NCI-H82 (cell line): ENCODE measurements around the gene ABCC4.
"Not testable (repeated sequence)": the region's sequence is repeated elsewhere in the genome, so short reads cannot be mapped to it uniquely, and the experiment has no call there.

Experiments used
- DNase-seq: peaks from one replicate; lab custom pipeline; 2025; lab: John Stamatoyannopoulos, UW

ABCC4 gene

DNA sequence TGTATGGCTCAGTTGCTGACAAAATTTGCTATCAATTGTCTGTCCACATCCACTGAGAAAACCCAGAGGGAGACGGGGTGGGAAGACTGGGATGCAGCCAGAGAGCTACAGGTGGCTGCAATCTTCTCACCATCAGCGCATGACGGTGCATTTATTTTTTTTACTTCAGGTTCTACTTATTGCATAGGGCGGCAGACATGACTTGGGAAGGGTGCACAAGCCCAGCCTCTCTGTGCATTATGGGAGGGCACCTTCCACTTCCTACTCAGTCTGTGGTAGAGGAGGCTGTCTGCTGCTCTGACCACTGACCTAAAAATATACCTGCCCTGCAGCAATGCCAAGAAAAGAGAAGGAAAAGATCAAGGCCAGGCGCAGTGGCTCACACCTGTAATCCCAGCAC lies 73.1 kb downstream of the ABCC4 start:
- DNase-seq: no peak

DNA sequence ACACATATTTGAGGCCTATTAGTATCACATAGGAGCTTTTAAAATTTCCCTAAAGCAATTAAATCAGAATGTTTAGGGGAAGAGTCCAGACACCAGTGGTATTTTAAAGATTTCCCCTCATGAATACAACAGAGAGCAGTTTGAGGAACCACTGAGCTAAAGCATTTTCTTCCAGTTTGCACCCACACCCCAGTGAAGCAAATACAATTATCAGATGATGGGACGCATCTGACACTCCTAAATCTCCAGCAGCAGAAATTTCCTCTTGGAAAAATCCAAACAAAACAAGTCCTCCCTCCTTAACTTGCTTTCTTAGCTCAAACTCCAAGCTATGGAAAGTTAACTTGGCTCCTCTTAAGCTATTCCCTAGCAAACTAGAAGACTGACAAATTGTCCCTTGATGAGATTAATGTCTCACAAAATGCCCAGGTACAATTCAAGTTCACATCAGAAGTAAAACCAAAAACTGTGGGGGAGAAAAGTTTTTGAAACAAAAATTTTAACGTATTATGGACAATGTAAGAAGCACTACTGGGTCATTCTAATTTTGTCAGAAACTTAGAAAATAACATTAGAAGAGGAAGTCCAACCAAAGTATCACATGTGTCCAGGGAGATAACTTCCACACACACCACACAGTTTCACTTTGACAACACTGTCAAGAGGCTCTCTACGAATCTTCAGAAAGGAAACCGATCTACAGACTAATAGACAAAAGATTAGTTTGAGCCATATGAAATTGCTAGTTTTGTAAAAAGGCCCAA lies 74.1 kb downstream of the ABCC4 start:
- DNase-seq: peak; percentile 86

DNA sequence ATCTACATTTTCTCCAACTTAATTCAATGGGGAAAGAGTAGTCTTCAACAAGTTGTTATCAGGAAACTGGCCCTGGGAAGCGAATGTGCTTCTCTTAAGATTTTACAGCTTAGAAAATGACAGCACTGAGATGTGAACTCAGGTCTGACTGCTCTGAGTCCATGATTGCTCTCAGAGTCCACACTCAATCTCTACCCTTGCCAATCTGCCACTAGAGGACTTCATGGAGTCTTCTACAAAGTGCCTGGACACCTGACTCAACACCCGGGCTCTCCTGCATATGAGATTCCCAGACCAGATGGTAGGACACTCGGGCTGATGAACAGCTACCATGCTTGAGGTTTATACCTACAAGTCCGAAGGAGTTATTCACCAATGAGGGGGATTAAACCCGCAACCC lies 74.8 kb downstream of the ABCC4 start:
- peak; percentile 99 for DNase-seq

DNA sequence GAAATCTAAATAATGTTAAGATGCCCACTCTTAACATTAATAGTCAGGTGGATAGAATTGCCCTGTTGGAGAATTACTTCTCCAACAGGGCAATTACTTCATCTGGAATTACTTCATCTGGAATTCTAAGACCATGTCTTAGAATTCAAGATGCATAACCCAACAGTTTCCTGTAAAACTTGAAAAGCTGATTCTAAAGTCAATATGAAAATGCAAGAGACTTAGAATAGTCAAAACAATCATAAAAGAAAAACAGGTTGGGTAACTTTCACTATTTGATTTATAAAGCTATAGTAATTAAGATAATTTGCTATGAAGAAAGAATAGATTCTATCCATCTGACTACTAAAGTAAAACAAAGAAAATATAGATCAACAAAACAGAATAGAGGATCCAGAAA lies 75.2 kb downstream of the ABCC4 start:
- no peak for DNase-seq

DNA sequence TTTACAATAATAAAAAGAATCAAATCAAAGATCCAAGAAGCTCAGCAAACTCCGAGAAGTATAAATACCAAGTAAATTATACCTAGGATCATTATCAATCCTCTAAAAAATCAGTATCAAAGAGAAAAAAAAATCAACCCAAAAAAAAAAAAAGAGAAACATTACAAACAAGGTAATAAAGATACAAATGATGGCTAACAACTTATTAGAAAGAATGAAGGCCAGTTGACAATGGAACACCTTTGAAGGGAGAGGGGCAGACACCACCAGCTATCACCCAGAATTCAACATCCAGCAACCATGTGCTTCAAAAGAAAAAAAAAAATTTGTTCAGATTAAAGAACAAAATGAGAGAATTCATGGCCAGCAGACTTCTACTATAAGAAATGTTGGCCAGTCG lies 77.2 kb downstream of the ABCC4 start:
- no peak for DNase-seq

DNA sequence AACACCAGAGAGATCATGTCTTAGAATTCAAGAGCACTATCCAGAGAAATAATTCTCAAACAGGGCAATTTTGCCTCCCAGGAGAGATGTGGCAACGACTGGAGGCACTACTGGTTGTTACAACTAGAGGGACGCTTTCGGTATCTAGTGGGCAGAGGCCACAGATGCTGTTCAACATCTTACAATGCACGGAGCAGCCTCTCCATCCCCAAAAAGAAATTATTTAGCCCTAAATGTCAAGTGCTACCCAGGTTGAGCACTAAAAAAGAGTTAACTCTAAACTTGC lies 78.6 kb downstream of the ABCC4 start:
- no peak for DNase-seq

DNA sequence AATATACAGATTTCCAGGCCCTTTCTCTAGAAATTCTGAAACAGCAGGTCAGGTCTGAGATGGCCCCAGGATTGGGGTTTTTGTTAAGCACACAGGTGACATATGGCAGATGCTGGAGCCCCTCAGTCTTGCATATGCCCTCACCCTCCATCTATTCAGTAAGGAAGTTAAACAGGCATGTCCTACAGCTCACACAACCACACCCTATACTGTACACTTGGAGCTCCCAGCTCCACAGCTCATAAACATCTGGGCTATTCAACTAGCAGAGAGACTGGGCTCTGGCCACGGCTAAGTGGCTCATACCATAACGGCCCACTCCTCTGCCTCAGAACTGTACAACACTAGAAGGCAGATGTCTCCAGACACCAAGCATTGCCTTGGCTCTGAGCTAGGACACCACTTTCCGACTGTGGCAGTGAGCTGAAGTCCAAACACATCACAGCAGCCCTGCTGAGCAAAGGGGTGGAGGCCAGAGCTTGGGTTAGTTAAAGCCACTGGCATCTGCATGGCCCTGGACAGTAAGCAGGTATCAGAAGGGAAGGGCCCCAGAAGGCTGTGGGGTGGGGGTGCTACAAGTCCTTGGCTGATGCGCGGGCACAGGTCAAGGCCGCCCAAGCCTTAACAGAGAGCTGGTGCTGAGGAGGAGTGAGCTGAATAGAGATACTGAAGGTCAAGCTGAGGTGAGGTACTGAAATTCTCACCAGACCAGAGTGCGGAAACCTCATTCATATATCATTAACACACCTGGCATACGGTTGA lies 79.1 kb downstream of the ABCC4 start:
- peak; percentile 62 for DNase-seq

DNA sequence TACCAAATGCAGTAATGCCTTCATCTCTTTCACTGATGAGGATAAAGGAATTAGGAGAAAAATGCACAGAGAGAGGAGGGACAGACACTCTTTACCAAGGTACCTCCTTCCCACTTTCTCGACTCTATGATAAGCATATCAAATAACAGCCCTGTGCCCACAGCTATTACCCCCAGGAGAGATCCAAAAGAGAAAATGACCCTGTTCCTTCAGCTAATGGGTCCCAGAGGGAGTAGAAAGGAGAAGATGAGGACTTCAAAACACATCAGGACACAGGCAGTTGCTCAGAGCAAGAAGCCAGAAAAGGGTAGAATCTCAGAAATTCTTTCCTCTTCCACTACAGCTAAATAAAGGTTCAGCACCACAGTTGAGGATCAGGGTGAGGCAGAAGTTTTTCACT lies 80.6 kb downstream of the ABCC4 start:
- DNase-seq: no peak

DNA sequence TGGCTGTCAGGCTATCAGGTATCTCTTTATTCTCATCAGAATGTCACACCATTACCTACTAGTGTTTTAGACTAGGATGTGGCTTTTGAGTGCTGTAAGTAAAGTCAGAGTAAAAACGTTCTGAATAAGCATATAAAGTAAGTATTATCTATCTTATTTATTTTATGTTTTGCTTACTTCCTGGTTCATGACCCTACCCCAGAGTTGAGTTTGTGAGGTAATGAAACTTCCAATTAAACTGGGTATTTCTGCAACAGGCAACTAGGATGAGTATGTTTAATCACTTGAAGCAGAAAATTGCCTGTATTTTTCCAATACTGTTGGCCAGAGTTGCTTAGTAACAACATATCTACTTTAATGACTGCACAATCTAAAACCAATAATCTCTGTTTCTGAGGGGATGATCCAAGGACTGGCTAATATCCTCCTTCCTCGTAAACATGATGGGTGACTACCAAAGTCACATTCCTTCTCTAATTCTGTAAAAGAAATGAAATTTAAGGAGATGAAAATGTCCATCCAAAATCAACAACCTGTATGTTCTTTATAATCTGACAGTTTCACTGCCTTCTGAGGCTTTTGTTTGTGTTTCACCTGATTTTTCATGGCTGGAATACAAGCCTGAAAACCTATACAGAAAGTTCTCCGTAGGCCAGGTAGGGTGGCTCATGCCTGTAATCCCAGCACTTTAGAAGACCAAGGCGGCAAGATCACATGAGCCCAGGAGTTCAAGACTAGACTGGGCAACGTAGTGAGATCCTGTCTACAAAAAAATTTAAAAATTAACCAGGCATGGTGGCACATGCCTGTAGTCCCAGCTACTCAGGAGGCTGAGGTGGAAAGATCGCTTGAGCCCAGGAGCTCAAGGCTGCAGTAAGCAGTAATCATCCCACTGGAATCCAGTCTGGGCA lies 83.1 kb downstream of the ABCC4 start:
- DNase-seq: peak; percentile 26

DNA sequence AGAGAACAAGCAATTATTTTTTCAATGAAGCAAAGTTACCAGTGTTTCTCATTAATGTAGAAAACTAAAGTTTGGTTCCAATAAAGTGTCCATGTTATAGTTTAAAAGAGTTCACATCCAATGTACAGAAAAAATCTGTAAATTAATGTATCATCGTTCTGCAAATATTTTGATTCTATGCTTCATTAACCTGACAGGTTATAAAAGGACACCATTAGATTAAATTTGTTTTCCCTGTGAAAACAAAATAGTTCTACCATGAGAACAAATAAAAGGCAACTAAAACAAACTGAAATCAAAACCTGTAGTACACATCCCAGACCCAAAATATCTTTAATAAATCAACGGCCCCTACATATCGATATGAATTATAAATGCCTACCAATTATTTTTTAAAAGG lies 85.1 kb downstream of the ABCC4 start:
- DNase-seq: no peak

DNA sequence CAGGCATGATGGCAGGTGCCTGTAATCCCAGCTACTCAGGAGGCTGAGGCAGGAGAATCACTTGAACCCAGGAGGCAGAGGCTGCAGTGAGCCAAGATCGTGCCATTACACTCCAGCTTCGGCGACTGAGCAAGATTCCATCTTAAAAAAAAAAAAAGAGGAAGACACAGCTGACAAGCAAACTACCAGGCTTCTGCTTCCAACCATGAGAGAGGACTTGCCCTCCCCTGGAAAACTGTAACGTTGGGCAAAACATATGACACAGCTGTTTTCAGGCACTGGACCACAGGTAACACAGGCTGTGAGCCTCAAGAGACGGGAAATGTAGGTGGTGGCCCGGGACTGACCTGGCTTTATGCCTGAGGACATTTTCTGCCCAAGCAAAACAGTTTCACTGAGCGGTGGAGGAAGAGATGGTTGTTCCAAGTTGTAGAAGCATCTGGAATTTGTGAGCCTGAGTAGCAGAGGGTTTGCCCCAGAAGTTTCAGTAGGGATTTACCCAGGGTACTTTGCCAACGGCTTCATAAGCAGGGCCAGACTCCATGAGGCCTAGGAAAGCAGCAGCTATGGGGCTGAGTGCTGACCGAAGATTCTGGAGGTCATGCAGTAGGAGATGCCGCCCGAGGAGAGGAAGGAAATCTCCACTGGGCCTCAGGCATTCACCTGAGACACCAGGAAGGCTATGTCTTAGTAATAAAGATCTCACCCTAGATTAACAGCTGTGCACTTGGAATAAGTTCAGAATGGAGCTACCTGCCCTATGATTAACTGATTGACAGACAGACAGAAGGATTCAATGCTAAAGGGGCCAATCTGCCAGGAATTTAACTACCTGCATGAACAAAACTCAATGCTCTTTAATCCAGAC lies 88.0 kb downstream of the ABCC4 start:
- DNase-seq: peak; percentile 42

DNA sequence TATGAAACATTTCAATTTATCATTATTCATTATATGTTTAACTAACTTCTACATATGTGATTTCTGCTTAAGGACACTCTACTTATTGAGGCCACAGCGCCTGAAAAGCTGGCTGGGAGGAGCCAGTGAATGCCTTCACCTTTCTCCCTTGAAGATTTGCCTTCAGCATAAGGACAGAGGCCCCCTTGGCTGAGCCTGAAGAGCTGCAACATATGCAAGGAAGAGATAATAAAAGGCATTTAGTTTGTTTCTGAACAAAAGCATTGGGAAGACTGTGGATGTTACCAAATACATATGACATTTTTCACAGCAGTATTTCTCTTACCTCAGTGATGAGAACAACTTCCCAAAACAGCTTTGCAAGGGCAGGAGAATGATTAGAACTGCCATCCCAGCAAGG lies 92.1 kb downstream of the ABCC4 start:
- no peak for DNase-seq

DNA sequence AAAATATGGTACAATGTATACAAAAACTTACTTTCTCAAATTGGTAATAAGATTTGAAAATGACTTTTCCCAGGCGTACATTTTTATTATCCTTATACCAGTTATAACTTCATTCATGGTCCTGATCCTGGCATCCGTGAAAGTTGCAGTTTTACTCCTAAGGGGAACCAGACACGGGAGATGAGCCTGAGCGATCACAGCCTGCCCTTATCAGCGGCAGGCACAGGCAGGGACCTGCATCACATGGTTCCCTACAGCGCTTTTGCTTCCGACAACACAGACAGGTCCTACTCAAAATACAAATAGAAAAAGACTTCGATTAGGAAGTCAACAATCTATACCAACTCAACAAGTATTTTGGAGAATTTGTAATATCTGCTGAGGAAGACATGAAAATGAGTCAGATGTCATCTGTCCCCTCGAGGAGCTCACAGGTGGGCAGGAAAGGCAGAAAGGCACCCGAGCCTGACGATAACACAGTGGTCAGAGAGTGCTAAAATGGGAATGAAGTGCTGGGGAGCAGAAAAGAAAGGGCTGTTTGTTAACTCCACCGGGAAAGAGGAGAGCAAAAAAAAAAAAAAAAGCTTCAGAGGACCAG lies 93.4 kb downstream of the ABCC4 start:
- DNase-seq: no peak

DNA sequence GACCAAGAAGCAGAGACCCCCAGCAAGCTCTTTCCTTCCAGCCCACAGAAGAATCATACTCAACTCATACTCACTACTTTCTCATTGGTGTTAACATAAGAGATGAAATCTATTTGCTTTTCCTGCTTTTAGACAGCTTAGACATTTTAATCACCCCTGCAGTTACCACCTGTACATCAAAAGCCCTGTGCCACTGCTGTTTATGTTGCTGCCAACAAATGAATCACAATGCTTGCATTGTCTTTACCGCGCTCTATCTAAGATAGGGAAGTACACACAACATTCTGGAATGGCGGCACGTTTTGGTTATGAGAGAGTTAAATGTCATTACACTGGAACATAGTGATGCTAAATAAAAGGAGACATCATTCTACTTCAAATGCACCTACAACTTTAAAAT lies 95.1 kb downstream of the ABCC4 start:
- no peak for DNase-seq

DNA sequence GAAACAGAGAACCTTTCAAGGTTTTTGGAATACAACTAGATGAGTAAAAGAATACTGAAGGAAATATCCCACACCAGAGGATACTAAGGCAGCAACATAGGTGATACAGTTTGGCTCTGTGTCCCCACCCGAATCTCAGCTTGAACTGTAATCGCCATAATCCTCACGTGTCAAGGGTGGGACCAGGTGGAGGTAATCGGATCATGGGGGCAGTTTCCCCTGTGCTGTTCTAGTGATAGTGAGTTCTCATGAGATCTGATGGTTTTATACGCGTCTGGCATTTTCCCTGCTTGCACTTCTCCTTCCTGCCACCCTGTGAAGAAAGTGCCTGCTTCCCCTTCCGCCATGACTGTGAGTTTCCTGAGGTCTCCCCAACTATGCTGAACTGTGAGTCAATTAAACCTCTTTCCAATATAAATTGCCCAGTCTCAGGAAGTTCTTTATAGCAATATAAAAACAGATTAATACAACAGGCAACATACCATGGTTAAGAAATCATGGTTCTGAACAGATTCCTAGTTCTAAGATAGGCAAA lies 97.0 kb downstream of the ABCC4 start:
- peak; percentile 81 for DNase-seq

DNA sequence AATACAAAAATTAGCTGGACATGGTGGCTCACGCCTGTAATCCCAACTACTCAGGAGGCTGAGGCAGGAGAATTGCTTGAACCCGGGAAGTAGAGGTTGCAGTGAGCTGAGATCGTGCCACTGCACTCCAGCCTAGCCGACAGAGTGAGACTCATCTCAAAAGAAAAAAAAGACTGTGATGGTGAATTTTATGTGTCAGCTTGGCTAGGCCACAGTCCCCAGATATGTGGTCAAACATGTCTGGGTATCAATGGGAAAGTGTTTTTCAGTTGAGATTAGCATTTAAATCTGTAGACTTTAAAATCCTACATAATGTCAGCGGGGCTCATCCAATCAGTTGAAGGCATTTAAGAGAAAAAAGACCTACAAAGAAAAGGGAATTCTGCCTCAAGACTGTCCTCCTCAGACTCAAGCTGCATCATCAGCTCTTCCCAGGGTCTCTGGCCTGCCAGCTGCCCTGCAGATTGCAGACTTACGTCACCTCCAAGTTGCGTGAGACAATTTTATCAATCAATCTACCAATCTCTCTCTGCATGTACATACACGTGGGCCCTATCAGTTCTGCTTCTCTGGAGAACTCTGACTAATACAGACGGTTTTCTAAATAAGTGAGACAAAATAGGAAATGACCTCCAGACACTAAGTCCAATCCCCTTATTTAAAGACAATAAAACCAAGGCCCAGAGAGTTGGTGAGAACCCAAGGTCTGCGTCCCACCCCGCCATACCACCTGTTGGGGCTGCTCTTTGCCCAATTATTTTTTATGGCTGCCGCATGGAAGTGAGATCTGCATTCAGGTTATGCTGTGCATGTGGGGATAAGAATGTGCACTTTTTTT lies 99.2 kb downstream of the ABCC4 start:
- no peak for DNase-seq

DNA sequence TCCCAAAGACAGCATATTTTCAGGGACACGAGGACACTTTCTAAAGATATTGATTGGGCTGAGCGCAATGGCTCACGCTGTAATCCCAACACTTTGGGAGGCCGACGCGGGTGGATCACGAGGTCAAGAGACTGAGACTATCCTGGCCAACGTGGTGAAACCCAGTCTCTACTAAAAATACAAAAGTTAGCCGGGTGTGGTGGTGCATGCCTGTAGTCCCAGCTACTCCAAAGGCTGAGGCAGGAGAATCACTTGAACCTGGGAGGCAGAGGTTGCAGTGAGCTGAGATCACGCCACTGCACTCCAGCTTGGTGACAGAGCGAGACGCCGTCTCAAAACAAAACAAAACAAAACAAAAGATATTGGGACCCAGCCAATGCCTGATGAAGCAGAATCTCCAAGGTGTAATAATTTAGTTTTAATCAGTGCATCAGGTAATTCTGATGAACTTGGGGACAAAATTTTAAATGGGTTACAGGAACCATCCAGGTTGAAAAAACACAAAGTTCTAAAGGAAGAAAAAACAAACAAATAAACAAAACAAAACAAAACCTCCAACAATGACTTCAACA lies 100.8 kb downstream of the ABCC4 start:
- DNase-seq: not testable (repeated sequence)

DNA sequence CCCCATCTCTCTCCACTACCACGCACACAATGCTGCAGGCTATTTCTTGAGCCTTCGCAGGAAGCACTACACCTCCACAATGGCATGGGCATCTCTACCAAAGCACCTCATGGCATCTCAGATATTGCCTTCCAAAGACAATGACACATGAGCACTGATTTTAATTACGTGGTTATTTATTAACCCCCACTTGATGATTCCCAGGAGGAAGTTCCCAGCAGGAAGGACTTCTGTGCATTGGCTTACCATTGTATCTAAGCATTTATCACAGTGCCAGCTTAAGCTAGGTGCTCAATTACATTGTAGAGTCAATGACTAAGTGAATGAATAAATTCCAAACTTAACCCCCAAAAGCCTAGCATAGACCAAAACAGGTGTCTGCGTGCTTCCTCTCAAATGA lies 101.4 kb downstream of the ABCC4 start:
- no peak for DNase-seq

DNA sequence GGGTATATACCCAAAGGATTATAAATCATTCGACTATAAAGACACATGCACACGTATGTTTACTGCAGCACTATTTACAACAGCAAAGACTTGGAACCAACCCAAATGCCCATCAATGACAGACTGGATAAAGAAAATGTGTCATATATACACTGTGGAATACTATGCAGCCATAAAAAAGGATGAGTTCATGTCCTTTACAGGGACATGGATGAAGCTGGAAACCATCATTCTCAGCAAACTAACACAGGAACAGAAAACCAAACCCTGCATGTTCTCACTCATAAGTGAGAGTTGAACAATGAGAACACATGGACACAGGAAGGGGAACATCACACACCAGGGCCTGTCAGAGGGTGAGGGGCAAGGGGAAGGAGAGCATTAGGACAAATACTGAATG lies 102.6 kb downstream of the ABCC4 start:
- not testable (repeated sequence) for DNase-seq

DNA sequence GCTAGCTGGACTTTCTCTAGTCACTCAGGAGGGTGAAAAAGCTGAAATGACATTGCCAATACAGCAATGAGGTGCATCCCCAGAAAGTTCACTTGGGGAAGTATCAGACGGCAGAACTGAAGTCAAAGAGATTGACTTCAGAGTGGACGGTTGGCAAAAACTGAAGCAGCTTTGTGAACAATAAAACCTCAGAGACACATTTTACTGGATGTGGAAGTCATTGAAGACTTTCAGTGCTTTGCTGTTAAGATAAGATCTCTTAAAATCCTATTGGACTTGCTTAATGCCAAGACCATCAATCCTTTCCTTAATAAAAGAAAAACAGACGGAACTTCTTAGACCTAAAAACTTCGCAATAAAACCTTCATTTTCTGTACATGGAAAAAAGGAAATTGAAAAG lies 103.7 kb downstream of the ABCC4 start:
- DNase-seq: no peak
